ENCODE results near the gene RNF11. TPM values are rescaled to one million over a fixed set of nuclear protein-coding genes. Genes with fewer than 3 reads are reported as not detected.
"Not testable (repeated sequence)": the region's sequence is repeated elsewhere in the genome, so short reads cannot be mapped to it uniquely, and the experiment has no call there.

Gene RNF11
- total RNA-seq, 2 experiments from 2014 or later = 34.8 to 39.7 TPM

DNA sequence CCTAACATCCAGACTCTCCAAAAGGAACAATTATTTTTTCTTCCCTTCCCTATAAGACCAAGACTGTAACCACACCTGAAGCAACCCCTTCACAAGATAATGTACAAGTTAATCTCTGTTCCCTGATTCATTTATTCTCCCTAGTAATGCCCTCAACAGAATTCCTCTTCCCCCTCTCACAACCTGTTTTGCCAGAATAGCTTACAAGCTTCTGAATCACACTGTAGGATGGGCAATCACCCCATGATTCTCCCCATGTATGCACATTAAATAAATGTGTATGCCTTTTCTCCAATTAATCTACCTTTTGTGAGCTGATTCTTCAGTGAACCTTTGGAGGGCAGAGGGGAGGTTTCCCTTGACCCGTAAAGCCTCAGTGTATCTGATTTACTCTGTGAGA, 20.9 kb upstream of the RNF11 start:
- Mint-ChIP-seq H3K27me3 (no peaks in the 10 kb centered on the region), H3K9me3 (no peaks in the 10 kb centered on the region), H3K36me3 (ENCODE audit: low read depth) (no peaks in the 10 kb centered on the region), H3K27ac (peak overlapping the region; percentile 54), H3K4me1 (peaks cover 25% of the 10 kb centered on the region), H3K4me3 (no peak overlapping the region)
- DNase-seq = no peak
- ChIA-PET CTCF (interaction anchor here (0.8 to 1.3 kb wide), 2 partner anchors 231 to 440 kb away, joined by 3 to 4 read pairs; no protein-coding TSS in a partner anchor), POLR2A (interaction anchor here (1.0 to 2.1 kb wide), 4 partner anchors 10 to 77 kb away, joined by 3 to 14 read pairs (median 4); partner anchors contain the start of gene RNF11)

GRCh38 chr1:51216631-51217030, 19.4 kb upstream of the RNF11 start:
- Mint-ChIP-seq H3K27me3 (no peaks in the 10 kb centered on the region), H3K36me3 (ENCODE audit: low read depth) (no peaks in the 10 kb centered on the region), H3K4me3 (no peak overlapping the region), H3K4me1 (peaks cover 27% of the 10 kb centered on the region), H3K9me3 (no peaks in the 10 kb centered on the region), H3K27ac (no peak overlapping the region)
- ChIA-PET POLR2A (no interaction called here), CTCF (interaction anchor here (0.7 to 0.8 kb wide), 3 partner anchors 19 to 378 kb away, joined by 3 read pairs; partner anchors contain the start of gene RNF11)
- no peak for DNase-seq

GRCh38 chr1:51217101-51217500, 19.0 kb upstream of the RNF11 start:
- Mint-ChIP-seq H3K27ac (no peak overlapping the region), H3K9me3 (peaks cover under 1% of the 10 kb centered on the region), H3K4me1 (peaks cover 27% of the 10 kb centered on the region), H3K27me3 (no peaks in the 10 kb centered on the region), H3K4me3 (no peak overlapping the region), H3K36me3 (ENCODE audit: low read depth) (no peaks in the 10 kb centered on the region)
- ChIA-PET CTCF (interaction anchor here (0.7 to 0.8 kb wide), 2 partner anchors 19 to 80 kb away, joined by 3 read pairs; partner anchors contain the start of gene RNF11), POLR2A (no interaction called here)
- DNase-seq = no peak

DNA sequence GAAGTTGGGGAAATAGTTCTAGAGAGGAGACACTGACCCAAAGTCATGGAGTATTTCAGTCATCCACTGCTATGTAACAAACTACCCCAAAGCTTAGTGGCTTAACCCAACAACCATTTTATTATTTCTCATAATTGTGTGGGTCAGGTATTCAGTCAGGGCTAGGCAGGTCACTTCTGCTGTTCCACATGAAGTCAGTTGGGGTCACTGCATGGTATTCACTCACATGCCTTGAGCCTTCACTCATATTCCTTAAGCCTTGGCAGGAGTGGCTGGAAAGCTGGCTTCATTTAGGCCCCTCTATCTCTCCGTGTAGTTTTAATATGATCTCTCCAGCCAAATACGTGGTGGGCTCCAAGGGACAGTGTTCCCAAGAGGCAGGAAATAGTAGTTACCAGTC, 17.5 kb upstream of the RNF11 start:
- no peak for DNase-seq
- Mint-ChIP-seq H3K27ac (no peak overlapping the region), H3K27me3 (no peaks in the 10 kb centered on the region), H3K9me3 (peaks cover 5% of the 10 kb centered on the region), H3K4me3 (no peak overlapping the region), H3K36me3 (ENCODE audit: low read depth) (no peaks in the 10 kb centered on the region), H3K4me1 (peaks cover 27% of the 10 kb centered on the region)
- CTCF ChIA-PET = interaction anchor here (0.6 to 0.7 kb wide), 2 partner anchors 30 to 223 kb away, joined by 3 to 4 read pairs; no protein-coding TSS in a partner anchor
- POLR2A ChIA-PET = interaction anchor here (1.2 kb wide), 1 partner anchor 17 kb away, joined by 4 read pairs; the partner anchor contains the start of gene RNF11

GRCh38 chr1:51219022-51219421, 17.1 kb upstream of the RNF11 start:
- DNase-seq = no peak
- no peak overlapping the region for H3K27ac Mint-ChIP-seq
- H3K9me3 Mint-ChIP-seq = peaks cover 5% of the 10 kb centered on the region
- H3K4me3 Mint-ChIP-seq = no peak overlapping the region
- H3K4me1 Mint-ChIP-seq = peaks cover 24% of the 10 kb centered on the region
- ChIA-PET CTCF (interaction anchor here (0.7 kb wide), 1 partner anchor 223 kb away, joined by 4 read pairs; no protein-coding TSS in a partner anchor), POLR2A (interaction anchor here (1.2 kb wide), 1 partner anchor 17 kb away, joined by 4 read pairs; the partner anchor contains the start of gene RNF11)
- H3K27me3 Mint-ChIP-seq = no peaks in the 10 kb centered on the region
- no peaks in the 10 kb centered on the region for H3K36me3 Mint-ChIP-seq (ENCODE audit: low read depth)

GRCh38 chr1:51221529-51221928, 14.5 kb upstream of the RNF11 start:
- H3K27ac Mint-ChIP-seq; H3K4me1 Mint-ChIP-seq; DNase-seq; POLR2A ChIA-PET; H3K36me3 Mint-ChIP-seq (ENCODE audit: low read depth); H3K4me3 Mint-ChIP-seq; CTCF ChIA-PET; H3K27me3 Mint-ChIP-seq; H3K9me3 Mint-ChIP-seq: not testable (repeated sequence)

- POLR2A ChIA-PET = no interaction called here
- DNase-seq = no peak
Observed at GRCh38 chr1:51222136-51222787, 13.8 kb upstream of the RNF11 start.

DNA sequence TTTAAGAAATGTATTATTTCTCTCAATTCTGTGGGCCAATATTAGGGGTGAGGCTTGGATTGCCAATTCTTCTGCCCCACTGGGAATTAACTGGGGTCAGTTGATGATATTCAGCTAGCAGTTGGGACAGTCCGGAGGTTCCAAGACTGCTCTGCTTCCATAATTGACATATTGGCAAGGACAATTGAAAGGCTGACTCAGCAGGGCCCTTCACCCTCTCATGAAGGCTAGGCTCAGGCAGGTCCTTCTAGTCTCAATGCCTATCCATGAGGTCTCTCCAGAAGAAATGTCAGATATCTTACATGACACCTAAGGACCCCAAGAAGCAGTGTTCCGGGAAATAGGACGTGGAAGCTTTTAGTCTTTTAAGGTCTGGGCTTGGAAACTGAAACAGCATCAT, 13.3 kb upstream of the RNF11 start:
- Mint-ChIP-seq H3K27ac (no peak overlapping the region), H3K36me3 (ENCODE audit: low read depth) (no peaks in the 10 kb centered on the region), H3K4me1 (peaks cover 4% of the 10 kb centered on the region), H3K27me3 (peaks cover 3% of the 10 kb centered on the region), H3K9me3 (peaks cover 5% of the 10 kb centered on the region), H3K4me3 (no peak overlapping the region)
- no peak for DNase-seq
- POLR2A ChIA-PET = no interaction called here
- CTCF ChIA-PET = no interaction called here

More at GRCh38 chr1:51222136-51222787, 13.8 kb upstream of the RNF11 start:
- H3K27me3 Mint-ChIP-seq = peaks cover 3% of the 10 kb centered on the region
- no peaks in the 10 kb centered on the region for H3K36me3 Mint-ChIP-seq (ENCODE audit: low read depth)
- H3K9me3 Mint-ChIP-seq = peaks cover 5% of the 10 kb centered on the region
- CTCF ChIA-PET = no interaction called here
- no peak overlapping the region for H3K4me3 Mint-ChIP-seq
- no peak overlapping the region for H3K27ac Mint-ChIP-seq
- peaks cover 4% of the 10 kb centered on the region for H3K4me1 Mint-ChIP-seq

- no peak for DNase-seq
- Mint-ChIP-seq H3K36me3 (ENCODE audit: low read depth) (no peaks in the 10 kb centered on the region), H3K27ac (no peak overlapping the region), H3K27me3 (peaks cover 3% of the 10 kb centered on the region), H3K4me3 (no peak overlapping the region), H3K9me3 (peaks cover 5% of the 10 kb centered on the region), H3K4me1 (peaks cover 4% of the 10 kb centered on the region)
- ChIA-PET CTCF (interaction anchor here (0.5 to 0.9 kb wide), 3 partner anchors 14 to 1541 kb away, joined by 3 to 4 read pairs (median 4); no protein-coding TSS in a partner anchor), POLR2A (interaction anchor here (1.0 kb wide), 1 partner anchor 43 kb away, joined by 3 read pairs; no protein-coding TSS in a partner anchor)
Observed at GRCh38 chr1:51224255-51224654, 11.8 kb upstream of the RNF11 start.

DNA sequence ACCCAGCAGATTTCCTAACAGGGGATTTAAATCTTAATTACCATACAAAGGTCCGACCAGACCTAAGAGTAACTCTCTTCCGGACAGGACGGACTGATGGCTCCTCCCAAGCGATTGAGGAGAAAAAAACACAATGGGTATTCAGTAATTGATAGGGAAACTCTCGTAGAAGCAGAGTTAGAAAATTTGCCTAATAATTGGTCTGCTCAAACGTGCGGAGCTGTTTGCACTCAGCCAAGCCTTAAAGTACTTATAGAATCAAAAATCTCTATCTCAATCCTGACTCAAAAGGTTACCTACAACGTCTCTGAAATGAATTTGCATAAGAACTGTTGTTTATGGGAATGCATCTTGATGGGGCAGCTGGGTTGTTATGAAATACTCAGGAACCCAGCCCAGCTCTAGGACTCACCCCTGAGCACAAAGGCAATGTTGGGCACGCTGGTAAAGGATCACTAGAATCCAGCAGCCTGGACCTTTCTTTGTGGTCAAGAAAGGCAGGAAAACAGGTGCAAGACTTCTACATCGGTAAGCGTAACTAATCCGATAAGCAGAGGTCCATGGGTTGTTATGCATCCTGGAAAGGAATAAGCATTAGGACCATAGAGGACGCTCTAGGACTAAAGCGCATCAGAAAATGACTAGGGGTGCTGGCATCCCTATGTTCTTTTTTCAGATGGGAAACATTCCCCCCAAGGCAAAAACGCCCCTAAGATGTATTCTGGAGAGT, 8.7 kb upstream of the RNF11 start:
- H3K4me3 Mint-ChIP-seq; H3K9me3 Mint-ChIP-seq; H3K36me3 Mint-ChIP-seq (ENCODE audit: low read depth); POLR2A ChIA-PET; H3K27me3 Mint-ChIP-seq; H3K4me1 Mint-ChIP-seq; DNase-seq; H3K27ac Mint-ChIP-seq: not testable (repeated sequence)
- CTCF ChIA-PET = interaction anchor here (2.3 kb wide), 1 partner anchor 37 kb away, joined by 6 read pairs; no protein-coding TSS in a partner anchor

DNA sequence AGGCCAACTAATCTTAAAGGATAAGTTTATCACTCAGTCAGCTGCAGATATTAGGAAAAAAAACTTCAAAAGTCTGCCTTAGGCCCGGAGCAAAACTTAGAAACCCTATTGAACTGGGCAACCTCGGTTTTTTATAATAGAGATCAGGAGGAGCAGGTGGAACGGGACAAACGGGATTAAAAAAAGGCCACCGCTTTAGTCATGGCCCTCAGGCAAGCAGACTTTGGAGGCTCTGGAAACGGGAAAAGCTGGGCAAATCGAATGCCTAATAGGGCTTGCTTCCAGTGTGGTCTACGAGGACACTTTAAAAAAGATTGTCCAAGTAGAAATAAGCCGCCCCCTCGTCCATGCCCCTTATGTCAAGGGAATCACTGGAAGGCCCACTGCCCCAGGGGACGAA, 7.6 kb upstream of the RNF11 start:
- H3K4me1 Mint-ChIP-seq; CTCF ChIA-PET; H3K27me3 Mint-ChIP-seq; H3K27ac Mint-ChIP-seq; H3K36me3 Mint-ChIP-seq (ENCODE audit: low read depth); H3K4me3 Mint-ChIP-seq; POLR2A ChIA-PET; H3K9me3 Mint-ChIP-seq; DNase-seq: not testable (repeated sequence)

DNA sequence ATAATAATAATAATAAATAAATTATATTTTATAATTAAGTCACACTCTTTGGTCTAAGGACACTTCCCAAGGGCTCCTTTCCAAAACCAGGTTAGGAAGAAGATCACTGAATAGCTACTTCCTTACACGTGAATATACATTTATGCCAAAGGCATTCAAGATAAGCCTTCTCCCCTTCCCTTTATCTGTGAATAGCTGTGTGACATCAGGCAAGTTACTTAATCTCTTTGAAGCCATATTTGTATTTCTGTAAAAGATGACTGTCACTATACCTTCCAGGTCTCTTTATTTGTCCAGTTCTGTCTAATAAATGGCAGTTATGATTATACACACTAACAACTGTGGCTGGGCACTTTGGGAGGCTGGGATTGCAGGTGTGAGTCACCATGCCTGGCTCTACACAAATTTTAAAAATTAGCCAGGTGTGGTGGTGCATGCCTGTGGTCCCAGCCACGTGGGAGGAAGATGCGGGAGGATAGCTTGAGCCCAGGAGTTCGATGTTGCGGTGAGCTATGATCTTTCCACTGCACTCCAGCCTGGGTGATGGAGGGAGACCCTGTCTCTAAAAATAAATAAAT, 5.5 kb upstream of the RNF11 start:
- Mint-ChIP-seq H3K27ac (no peak overlapping the region), H3K4me3 (no peak overlapping the region), H3K9me3 (no peaks in the 10 kb centered on the region), H3K4me1 (peaks cover 12% of the 10 kb centered on the region), H3K36me3 (ENCODE audit: low read depth) (no peaks in the 10 kb centered on the region), H3K27me3 (peaks cover 3% of the 10 kb centered on the region)
- POLR2A ChIA-PET = no interaction called here
- CTCF ChIA-PET = no interaction called here
- DNase-seq = no peak

DNA sequence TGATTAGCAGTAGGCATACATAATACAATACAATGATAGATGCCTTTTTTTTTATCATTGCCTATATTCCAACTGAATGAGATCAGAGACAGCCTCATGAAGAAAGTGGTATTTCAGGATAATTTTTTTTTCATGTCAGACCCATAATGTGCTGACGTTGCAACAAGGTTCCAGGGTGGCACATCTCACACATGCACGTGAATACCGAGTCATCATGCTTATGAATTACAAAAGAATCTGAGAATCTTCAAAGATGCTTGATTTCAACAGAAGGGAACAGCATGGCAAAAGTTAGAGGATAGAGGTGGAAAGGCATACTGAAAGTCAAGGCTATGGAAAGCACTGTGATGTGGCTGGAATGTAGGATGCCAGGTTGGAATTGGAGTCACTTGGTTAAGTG, 5.0 kb upstream of the RNF11 start:
- no peak overlapping the region for H3K4me3 Mint-ChIP-seq
- ChIA-PET POLR2A (no interaction called here), CTCF (no interaction called here)
- no peak overlapping the region for H3K27ac Mint-ChIP-seq
- H3K9me3 Mint-ChIP-seq = no peaks in the 10 kb centered on the region
- peaks cover 16% of the 10 kb centered on the region for H3K4me1 Mint-ChIP-seq
- no peaks in the 10 kb centered on the region for H3K36me3 Mint-ChIP-seq (ENCODE audit: low read depth)
- no peak for DNase-seq
- H3K27me3 Mint-ChIP-seq = peaks cover 3% of the 10 kb centered on the region
